ENCODE measurements around the gene FGF3. TPM values are rescaled to one million over a fixed set of nuclear protein-coding genes. Genes with fewer than 3 reads are reported as not detected.

The FGF3 gene
- total and polyA plus RNA-seq, 10 of the 15 experiments (the other 5 are each of a cell fraction or from before 2014, with no cell fraction given): not detected

DNA sequence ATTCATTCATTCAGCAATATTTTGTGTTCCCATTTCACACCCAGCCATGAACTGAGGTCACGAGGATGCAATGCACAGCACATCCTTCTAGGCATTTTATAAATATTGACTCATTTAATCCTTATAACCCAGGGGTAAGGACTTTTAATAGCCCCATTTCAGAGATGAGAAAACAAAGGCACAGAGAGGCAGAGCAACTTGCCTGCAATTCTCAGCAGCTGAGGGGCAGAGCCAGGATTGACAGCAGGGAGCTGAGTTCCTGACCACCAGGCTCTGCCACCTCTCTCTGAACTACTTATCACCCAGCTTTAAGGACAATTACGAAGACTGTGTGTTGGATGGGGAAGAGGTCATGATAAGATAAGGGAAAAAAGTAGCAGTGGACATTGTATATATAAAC, 12.8 kb upstream of the FGF3 start:
- H3K36me3 ChIP-seq (ENCODE audit: control insufficient read depth in 2 of 2, insufficient read depth in 2 of 2, low read length in 1 of 2): no peaks in the 10 kb centered on the region
- TF ChIP-seq CHD1 (IDR thresholded peaks at IDR 0.05; ENCODE audit: low read depth, low read length) (no peak), SMARCA5 (IDR thresholded peaks at IDR 0.05) (no peak), SREBF1 (IDR thresholded peaks at IDR 0.05; ENCODE audit: low read length) (no peak), ZNF687 (IDR thresholded peaks at IDR 0.05) (no peak), CREB1 (IDR thresholded peaks at IDR 0.05; ENCODE audit: low read depth) (no peak), IRF4 (IDR thresholded peaks at IDR 0.05; ENCODE audit: low read depth, low read length) (no peak), TCF3 (IDR thresholded peaks at IDR 0.05; ENCODE audit: borderline replicate concordance, insufficient read depth, low read depth, low read length) (no peak)
- TF ChIP-seq, protein P1, sequence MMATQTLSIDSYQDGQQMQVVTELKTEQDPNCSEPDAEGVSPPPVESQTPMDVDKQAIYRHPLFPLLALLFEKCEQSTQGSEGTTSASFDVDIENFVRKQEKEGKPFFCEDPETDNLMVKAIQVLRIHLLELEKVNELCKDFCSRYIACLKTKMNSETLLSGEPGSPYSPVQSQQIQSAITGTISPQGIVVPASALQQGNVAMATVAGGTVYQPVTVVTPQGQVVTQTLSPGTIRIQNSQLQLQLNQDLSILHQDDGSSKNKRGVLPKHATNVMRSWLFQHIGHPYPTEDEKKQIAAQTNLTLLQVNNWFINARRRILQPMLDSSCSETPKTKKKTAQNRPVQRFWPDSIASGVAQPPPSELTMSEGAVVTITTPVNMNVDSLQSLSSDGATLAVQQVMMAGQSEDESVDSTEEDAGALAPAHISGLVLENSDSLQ (IDR thresholded peaks at IDR 0.05): no peak
- intact Hi-C loops (cut with micrococcal nuclease; ENCODE audit: unreplicated experiment): no loop called here
- no peak overlapping the region for H3K27ac ChIP-seq (ENCODE audit: control insufficient read depth, insufficient read depth)
- H3K4me2 ChIP-seq (ENCODE audit: control insufficient read depth, insufficient read depth): no peak overlapping the region
- BruUV-seq (replicated peaks): no TSS peak
- in situ Hi-C loops (cut with MboI): no loop called here
- FAIRE-seq (no peak), ATAC-seq (no peak), DNase-seq (ENCODE audit: low read depth, low spot score) (no peak)
- POLR2A ChIA-PET: no interaction called here
- WGBS (ENCODE audit: insufficient coverage, insufficient replicate concordance, low lambda C conversion rate, missing lambda C conversion rate): 0% methylated on average over 2 of the region's 2 CpGs
- no peaks in the 10 kb centered on the region for H3K79me2 ChIP-seq (ENCODE audit: control insufficient read depth, insufficient read depth, low read length)
- no peak overlapping the region for H3K4me3 ChIP-seq
- H4K20me1 ChIP-seq (ENCODE audit: control insufficient read depth, insufficient read depth): no peaks in the 10 kb centered on the region
- H2AFZ ChIP-seq (ENCODE audit: control insufficient read depth, low read depth, low read length): no peak overlapping the region
- SMC1A ChIA-PET (ENCODE audit: uncharacterized antibody, unreplicated experiment): no interaction called here
- no peaks in the 10 kb centered on the region for H3K4me1 ChIP-seq (ENCODE audit: control insufficient read depth, insufficient read depth, low read length)
- CTCF ChIA-PET: no interaction called here
- no peaks in the 10 kb centered on the region for H3K9me3 ChIP-seq (replicated peaks; ENCODE audit: control insufficient read depth, insufficient read depth, low read length)
- RAD21 ChIA-PET (ENCODE audit: unreplicated experiment): no interaction called here
- H3K9ac ChIP-seq (ENCODE audit: control insufficient read depth, insufficient read depth, low read length): no peak overlapping the region
- peaks cover 0 to 3% of the 10 kb centered on the region in 2 experiments; a peak in 3 of 4 replicates for H3K27me3 ChIP-seq (replicated peaks in 1 of 2; ENCODE audit: control insufficient read depth in 2 of 2, insufficient read depth in 2 of 2, low read length in 1 of 2)
